HG02759 (cell line): ENCODE data around the gene VN1R5.
"Not testable (repeated sequence)": the region's sequence is repeated elsewhere in the genome, so short reads cannot be mapped to it uniquely, and the experiment has no call there.

ENCODE experiments used
- ATAC-seq: cut with Tn5 transposase; IDR thresholded peaks from one replicate; pipeline ENCODE4 v1.9.1; 2021; ENCODE audit warnings: mild to moderate bottlenecking, moderate library complexity; ENCODE audit not compliant: unreplicated experiment

The VN1R5 gene

DNA sequence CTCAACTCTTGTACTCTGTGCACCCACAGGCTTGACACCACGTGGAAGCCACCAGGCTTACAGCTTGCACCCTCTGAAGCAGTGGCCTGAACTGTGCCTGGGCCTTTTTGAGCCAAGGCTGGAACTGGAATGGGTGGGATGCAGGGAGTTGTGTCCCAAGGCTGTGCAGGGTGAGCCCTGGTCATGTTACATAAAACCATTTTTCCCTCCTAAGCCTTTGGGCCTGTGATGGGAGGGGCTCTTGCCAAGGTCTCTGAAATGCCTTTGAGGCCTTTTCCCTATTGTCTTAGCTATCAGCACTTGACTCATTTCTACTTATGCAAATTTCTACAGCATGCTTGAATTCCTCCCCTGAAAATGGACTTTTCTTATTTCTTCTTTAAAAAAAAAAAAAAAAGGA is 14.1 kb downstream of the VN1R5 start:
- ATAC-seq: no peak

DNA sequence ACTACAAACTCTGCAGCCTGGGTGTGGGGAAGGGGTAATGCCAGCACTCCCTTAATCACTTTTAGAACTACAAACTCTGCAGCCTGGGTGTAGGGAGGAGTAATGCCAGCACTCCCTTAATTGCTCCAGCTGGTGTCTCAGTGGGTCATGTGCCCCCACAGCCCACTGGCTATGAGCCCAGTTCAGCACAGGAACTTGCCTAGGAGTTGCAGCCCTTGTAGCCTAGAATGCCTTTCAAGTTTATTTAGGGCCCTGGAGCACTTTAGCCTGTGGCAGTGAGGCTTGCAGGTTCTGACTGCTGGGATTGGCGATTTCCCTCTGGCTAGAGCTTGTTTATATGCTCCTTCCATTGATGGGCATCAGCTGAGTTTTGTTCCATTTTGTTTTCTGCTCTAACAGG is 17.1 kb downstream of the VN1R5 start:
- no peak for ATAC-seq

DNA sequence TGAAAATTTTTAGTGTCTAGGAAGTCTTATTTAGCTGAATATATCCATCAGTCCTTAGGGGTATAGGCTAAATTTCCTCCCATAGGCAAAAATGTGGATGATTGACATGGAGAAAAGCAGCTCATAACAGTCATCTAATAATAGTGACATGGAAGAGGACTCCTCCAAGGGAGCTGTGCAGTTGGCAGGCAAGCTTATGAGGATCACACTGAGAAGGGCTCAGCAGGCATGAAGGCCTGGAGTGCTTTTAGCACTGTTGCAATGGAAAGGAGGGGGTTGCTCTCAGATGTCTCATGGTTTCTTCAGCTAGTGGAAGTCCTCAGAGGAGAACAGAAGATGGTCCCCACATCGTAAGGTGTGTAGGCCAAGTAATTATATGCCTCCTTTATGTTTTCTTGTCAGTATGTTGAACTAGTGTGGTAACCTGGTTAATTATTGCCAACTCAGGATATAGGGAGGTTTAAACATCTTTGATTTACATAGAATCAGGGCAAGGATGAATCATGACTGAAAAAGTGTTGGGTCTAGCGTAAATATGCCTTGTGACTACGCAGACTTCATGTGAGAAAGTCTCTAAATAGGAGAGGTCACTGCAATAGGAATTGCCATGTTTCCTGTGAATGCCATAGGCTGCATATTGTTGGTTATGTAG is 18.9 kb downstream of the VN1R5 start:
- ATAC-seq: no peak

DNA sequence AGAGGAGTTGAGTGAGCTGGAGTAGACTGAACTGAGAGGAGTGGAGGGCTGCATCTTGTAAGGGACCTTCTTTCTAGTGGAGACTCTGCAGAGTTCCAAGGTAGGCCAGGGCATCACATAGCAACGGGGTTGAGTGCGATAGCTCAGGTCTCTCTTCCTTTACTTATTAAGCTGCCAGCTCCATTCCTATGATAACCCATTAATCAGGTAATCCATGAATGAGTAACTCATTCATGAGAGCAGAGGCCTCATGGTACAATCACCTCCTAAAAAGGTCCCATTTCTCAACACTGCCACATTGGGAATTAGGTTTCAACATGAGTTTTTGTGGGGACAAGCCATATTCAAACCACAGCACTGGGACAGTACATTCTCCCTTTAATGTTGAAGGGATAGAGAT is 21.3 kb downstream of the VN1R5 start:
- ATAC-seq: no peak

DNA sequence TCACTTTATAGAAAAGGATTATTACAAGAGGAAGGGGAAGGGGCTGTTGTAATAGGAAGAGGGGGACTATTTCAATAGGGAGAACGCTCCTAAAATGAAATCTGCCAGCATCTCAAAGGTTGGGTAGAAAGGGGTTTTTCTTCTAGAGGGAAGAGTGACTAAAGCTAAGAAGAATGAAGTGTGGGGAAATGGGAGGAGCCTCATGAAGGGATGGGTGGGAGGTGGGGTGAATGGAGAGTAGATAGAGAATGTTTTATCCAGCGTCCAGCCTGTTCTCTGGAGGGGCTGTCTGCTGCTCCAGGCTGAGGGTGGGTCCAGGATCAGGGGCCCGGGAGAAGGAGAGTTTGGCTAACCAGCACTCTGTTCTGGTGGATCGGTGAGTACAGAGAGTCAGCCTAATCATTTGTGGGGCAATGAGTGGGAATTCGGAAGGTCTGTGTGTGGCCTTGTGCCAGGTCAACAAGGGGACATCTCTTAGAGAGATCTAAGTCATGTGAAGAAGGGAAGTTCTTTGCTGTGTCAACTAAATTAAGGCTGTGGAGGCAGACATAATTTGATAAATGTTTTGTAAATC is 25.2 kb downstream of the VN1R5 start:
- ATAC-seq: no peak

DNA sequence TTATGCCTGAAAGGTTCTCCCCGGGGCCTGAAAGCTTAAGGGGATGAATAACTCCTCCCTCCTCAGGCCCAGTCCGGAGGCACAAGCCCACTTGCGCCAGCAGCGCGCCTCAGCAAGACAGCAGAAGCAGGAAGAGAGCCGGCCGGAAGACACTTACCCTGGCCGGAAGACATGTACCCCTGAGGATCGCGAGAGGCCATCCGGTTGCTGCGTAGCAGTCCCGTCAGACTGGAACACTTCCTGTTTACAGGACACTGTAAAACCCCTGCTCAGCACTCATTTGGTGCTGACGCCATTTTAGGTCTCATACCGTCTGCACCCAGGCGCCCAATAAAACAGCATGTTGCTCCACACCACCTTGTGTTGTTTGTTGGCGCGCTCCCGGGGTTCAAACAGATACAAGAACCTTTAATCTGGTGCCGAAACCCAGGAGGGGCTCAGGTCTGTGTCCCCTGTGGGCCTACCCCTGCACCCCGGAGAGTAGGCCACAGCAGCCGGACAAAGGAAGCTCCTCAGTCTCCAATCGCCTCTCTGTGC is 30.3 kb downstream of the VN1R5 start:
- no peak for ATAC-seq

DNA sequence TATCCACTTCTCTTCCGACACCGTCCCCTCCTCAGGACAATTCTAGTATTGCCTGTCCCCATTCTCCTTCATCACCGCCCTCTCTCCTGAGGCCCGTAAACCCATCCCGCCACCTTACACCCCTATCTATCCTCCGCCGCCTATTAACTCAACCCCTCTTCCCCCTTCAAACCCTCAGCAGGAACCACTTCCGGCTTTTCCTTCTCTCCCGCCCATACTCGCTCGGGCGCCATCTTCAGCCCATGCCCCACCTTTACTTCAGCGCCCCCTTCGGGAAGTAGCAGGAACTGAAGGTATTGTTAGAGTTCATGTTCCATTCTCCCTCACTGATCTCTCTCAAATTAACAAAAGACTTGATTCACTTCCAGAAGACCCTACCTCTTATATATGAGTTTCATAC is 31.6 kb downstream of the VN1R5 start:
- no peak for ATAC-seq

DNA sequence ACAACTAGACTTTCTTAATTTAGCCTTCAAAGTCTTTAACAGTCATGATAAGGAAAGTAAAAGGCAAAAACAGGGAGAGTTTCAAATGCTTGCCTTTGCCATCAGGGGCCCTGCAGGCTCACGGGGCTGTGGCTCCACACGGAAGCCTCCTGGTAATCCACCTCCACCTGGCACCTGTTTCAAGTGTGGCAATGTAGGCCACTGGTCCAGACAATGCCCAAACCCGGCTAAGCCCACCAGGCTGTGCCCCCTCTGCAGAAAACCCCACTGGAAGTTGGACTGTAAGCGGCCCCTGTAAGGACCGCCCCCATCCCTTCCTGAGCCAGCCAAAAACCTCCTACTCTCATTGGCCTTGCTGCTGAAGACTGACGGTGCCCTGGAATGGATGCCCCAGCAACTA is 32.5 kb downstream of the VN1R5 start:
- ATAC-seq: no peak

DNA sequence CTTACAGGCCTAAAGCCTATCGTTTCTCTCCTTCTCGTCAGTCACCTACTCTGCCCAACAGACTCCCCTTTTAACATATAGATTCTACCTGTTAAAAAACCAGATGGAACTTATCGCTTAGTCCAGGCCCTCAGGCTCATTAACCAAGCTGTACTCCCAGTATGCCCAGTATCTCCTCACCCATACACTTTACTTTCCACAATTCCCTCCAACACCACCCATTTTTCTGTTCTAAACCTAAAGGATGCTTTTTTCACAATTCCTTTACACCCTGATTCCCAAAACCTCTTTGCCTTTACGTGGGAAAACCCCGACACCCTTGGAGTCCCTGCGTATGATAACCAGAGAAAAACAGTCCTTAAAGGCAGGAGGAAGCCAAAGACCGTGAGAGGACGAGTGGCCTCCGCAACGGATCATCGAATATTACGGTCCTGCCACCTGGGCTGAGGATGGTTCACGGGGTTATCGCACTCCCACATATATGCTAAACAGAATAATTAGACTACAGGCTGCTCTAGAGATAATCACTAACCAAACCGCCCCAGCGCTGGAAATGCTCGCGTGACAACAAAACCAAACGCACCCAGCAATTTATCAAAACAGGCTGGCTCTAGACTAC is 33.5 kb downstream of the VN1R5 start:
- ATAC-seq: not testable (repeated sequence)

DNA sequence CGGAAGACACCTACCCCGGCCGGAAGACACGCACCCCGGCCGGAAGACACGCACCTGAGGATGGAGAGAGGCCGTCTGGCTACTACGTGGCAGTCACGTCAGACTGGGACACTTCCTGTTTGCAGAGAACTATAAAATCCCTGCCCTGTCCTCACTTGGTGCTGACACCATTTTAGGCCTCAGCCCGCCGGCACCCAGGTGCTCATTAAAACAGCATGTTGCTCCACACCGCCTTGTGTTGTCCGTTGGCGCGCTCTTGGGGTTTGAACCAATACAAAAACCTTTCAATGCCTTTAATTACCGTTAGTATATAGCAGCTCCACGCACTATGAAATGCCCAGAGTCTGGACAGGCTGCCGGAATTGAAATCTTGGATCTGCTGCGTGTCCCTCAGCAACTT is 34.7 kb downstream of the VN1R5 start:
- no peak for ATAC-seq

DNA sequence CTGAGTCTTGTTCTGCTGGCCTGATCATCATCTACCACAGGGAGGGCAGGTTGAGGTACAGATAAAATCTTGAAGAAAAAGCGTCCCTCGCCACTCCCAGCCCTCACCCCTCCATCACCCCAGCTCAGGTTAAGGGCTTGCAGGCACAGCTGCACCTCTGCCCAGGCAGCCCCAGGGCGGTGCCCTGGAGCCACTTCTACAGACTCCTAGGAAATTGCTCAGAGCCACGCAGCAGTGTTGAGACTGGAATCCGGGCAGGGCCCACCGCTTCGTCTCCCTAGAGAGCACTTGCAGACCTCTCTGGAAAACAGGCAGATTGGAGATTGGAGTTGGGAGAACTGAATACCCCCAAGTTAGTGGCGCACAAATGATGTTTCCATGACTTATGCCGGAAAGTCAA is 35.3 kb downstream of the VN1R5 start:
- no peak for ATAC-seq

DNA sequence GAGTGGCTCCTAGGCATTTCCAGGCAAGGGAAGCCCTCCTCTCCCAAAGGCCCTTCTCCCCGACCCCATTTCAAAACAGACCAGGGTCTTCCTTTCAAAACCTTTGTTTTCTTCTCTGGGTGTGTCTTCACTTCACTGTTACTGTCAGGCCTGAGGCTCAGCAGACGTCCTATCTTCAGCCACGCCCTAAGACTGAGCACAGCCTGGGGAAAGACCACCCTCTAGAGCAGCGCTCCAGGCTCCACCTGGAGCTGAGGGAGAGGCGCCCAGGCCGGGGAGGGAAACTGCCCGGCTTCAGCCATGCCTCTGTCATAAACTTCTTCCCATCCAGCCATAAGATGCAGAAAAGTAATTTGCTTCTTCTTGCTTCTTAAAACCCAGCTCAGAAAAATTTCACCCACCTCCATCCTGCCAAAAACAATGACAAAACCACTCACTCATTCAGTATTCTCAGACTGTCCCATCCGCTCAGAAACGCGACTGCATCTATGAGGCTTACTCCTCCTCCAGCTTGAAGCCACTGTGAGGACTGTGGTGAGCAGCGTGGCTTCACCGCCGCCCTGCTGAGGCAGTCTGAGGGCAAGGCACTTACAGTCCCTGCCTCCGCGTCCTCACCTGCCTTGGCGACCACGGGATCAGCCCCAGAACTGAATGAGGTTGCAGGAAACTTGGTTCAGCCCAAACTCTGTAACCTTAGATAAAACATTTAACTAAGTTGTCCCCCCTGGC is 36.1 kb downstream of the VN1R5 start:
- ATAC-seq: no peak

DNA sequence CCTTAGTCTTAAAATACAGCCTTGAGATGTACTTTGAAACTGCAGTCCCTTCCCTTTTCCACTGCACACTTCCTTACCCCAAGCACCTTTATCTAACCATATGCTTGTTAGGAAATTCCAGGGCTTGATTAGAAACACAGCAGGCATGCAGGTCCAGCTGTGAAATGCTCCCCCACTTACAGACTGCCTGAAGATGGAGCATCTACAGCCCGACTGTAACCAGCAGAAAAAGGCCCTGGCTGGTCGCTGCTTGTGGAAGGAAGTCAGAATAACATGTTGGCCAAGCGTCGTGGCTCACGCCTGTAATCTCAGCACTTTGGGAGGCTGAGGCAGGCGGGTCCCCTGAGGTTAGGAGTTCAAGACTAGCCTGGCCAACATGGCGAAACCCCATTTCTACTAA is 37.2 kb downstream of the VN1R5 start:
- no peak for ATAC-seq

DNA sequence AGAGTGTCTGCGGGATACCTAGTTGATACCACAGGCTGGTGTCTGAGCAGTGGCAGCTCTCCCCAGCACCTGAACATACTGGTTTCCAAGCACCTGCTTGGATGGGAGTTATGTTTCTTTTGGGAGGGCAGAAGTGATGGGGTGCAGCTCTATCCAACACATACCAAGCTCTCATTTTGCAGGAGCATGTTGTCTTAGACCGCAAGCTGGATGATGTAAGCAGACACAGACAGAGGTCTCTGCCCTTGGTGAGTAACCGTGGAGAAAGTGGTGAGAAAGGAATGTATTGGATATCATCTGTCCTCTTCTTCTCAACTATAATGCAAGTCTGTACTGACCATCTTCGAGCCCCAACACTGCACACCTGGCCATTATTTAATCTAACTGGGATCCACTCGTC is 38.4 kb downstream of the VN1R5 start:
- no peak for ATAC-seq

DNA sequence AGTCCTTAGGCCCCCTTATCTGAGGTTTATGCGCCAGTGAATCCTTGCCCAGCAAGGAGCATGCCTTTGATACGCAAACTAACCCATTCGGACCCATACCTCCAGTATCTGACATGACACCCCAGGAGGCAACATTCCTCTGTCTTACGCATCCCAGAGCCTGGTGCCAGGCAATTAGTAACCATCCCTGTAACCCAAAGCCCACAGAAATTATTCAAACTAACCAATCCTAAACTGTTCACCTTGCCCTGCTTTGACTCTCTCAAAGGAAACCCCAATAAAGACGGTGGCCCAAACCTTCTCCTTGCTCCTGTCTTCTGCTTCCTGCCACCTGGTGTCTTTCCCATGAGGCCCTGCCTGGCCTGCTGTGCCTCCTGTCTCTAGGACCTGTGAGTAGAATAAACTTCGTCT is 39.4 kb downstream of the VN1R5 start:
- no peak for ATAC-seq

DNA sequence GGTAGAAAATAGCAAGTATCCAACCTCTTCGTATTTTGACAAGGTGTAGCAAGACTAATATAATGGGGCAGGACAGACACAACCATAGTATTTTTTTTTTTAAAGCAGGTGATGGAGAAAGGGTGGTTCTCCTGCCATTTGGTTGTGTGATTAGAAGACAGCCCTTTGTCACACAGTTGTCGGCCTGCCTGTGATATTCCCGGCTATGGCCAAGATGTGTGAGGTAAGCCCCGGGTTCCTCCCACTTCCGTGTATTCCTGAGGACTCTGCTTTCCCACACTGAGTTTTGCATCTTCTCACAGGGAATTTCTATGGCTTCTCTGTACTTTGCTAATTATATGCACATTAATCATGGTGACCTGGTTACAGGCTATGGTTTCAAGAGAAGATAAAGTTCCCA is 39.9 kb downstream of the VN1R5 start:
- ATAC-seq: no peak

DNA sequence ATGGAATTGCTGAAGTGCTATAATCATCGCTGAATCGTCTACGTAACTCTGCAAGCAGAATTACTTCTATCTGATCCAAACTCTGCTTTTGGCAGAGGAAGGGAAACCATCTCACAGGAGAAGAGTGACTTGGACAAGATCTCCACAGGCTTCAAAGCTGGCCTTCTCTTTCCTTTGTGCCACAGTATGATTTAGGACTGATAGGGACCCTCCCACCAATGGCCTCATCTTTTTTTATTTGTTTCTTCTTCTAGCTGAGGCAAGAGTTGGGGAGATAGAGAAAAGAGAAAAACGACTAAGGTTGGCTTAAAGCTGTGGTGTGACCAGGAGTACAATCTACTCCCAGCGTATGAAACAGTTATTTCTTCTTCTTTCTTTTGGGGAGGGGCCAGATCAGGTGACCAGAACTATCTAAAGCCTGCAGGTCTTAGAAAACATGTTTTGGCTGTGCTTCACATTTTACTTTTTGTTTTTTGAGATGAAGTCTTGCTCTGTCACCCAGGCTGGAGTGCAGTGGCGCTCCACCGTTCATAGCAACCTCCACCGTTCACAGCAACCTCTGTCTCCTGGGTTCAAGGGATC is 40.8 kb downstream of the VN1R5 start:
- no peak for ATAC-seq

DNA sequence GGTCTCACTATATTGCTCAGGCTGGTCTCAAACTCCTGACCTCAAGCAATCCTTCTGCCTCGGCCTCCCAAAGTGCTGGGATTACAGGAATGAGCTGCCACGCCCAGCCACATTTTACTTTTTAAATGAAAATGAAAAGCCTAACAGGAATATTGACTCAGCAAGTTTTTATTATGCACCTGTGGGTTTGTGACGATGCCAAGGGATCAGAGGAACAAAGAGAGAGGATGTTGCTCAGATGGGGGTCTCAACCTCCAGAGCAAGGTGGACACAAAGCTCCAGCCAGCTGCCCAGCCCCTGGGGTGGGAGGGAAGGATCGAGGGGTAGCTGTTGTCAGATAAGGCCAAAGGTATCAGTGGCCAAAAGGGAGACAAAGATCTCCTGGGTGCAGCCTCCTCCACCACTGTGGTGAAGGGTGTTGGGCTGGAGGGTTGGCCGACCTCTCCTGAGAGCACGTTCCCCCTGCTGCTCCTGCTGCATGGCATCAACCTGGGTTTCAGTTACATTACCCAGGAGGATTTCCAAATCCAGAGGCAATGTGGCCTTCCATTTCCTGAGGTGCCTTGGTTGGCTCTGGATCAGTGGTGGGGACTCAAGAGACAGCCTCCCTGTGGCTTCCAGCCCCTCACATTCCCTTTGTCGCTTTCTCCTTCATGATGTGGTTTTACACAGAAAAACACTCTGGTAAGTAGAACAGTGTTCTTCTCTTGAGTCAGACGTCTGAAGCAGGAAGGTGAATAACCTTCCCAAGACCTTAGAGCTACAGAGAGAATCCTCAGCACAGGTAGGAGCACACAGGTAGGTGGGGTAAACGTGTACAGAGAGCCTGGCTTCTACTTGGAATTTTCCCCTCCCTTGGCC is 41.6 kb downstream of the VN1R5 start:
- no peak for ATAC-seq

DNA sequence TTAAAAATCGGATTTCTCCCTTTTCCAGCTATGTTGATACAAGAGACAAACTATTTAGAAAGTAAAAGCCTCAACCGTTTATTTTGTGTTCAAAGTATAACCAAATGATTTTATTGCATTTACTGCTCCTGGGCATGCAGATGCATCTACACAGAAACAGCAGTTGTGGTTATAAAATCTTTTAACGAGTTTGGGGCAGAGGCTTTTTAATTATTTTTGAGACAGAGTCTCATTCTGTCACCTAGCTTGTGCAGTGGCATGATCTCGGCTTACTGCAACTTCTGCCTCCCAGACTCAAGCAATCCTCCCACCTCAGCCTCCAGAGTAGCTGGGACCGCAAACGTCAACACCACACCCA is 42.2 kb downstream of the VN1R5 start:
- ATAC-seq: no peak

DNA sequence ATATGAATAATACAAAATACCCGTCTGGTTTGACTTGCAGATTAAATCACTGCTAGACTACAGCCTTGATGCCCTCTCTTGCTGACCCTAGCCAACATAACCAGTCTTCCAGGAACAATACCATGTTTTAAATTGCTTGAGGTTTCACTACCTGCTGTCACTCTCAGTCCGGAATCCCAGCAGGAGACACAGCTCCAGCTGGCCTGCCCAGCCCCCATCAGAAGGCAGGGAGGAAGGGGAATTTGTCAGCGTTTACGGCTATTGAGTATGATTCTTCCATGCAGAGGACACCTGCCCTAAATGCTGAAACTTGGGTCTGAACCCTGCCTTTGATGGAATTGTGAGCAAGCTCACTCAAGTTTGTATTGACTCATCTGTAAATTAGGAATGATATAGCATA is 42.8 kb downstream of the VN1R5 start:
- no peak for ATAC-seq
